OCI-LY1 (cell line): ENCODE measurements around the gene KIAA2012.

Source experiments
- CTCF ChIP-seq: fragments of 200-600 bp; sonication (generic), shearing (Covaris generic); IDR thresholded peaks from 2 replicates; pipeline ENCODE4 v1.5.1; 2017; ENCODE audit warnings: mild to moderate bottlenecking, antibody characterized with exemption, low read length, moderate library complexity, mixed read lengths
- EZH2 ChIP-seq: fragments of 200-600 bp; sonication (generic), shearing (Covaris generic); IDR thresholded peaks from 2 replicates; pipeline ENCODE4 v1.8.0; 2017; ENCODE audit warnings: borderline replicate concordance, mixed run types, mild to moderate bottlenecking, antibody characterized with exemption, low read length, moderate library complexity, mixed read lengths

GRCh38 chr2:202094426-202094986, 21.5 kb downstream of the KIAA2012 start:
- TF ChIP-seq CTCF (no peak), EZH2 (no peak)
